Endothelial cell of umbilical vein (primary cell): Measurements from ENCODE around the gene AATF. TPM values are rescaled to one million over a fixed set of nuclear protein-coding genes. Genes with fewer than 3 reads are reported as not detected.

Source experiments
- BruUV-seq: library from RNA; stranded (reverse); fragments of 400-500 nt; replicated peaks from 2 replicates; lab custom pipeline; 2021; lab: Mats Ljungman, UMichigan
- CTCF ChIA-PET: fragments of 300-600, 350-600 bp; sonication (Branson Sonifier 250); formaldehyde crosslinking; loops from one replicate; lab custom pipeline; 2021; ENCODE audit warnings: antibody characterized with exemption, inconsistent platforms; lab: Charles Lee
- POLR2A ChIA-PET: fragments of 300-600, 350-600 bp; sonication (Branson Sonifier 250); formaldehyde crosslinking; loops from one replicate; lab custom pipeline; 2021; ENCODE audit warnings: antibody characterized with exemption, inconsistent platforms; lab: Charles Lee
- DNase-seq: peaks from one replicate; pipeline ENCODE4 v3.0.0-alpha.2; 2011; ENCODE audit warnings: low read depth, low spot score
- FAIRE-seq: peaks from 2 replicates; lab custom pipeline; 2011; peaks lifted over from hg19 to GRCh38; lab: Jason Lieb, UNC
- H2AFZ ChIP-seq: 2 replicates; pipeline ENCODE4 v1.6.0; 2012; ENCODE audit warnings: low read depth, low read length, control low read depth, inconsistent platforms
- H3K27ac ChIP-seq: 2 replicates; pipeline ENCODE4 v1.5.1; 2011; ENCODE audit warnings: low read depth, mild to moderate bottlenecking, control low read depth, low read length, moderate library complexity; ENCODE audit not compliant: insufficient read depth
- H3K27me3 ChIP-seq, 2 experiments: 2 replicates each; pipeline versions ENCODE4 v1.6.0 to v1.6.1; 2011; ENCODE audit warnings: low read length in 2 of 2, mixed read lengths in 1 of 2; ENCODE audit not compliant: control insufficient read depth in 2 of 2, insufficient read depth in 2 of 2
- H3K36me3 ChIP-seq, 2 experiments: 2 replicates in 1 of 2; 3 replicates in 1 of 2; pipeline ENCODE4 v1.5.1; 2011; ENCODE audit warnings: low read length in 2 of 2, mild to moderate bottlenecking in 1 of 2, moderate library complexity in 1 of 2; ENCODE audit not compliant: control insufficient read depth in 2 of 2, insufficient read depth in 2 of 2; ENCODE audit errors: extremely low read depth in 1 of 2
- H3K4me1 ChIP-seq: 3 replicates; pipeline ENCODE4 v1.5.1; 2011; ENCODE audit warnings: mild to moderate bottlenecking, low read length; ENCODE audit not compliant: control insufficient read depth, insufficient read depth; ENCODE audit errors: extremely low read depth
- H3K4me2 ChIP-seq: 2 replicates; pipeline ENCODE4 v1.6.1; 2011; ENCODE audit warnings: low read length, control low read depth, mixed read lengths; ENCODE audit not compliant: insufficient read depth
- H3K4me3 ChIP-seq, 3 experiments: fragments of 200-600 bp in 1 of 3; sonication (generic), shearing (Covaris generic) in 1 of 3; replicated peaks in 1 of 3; 2 replicates each; pipeline ENCODE4 v1.5.1; 2011 to 2016; ENCODE audit warnings: control low read depth in 3 of 3, low read length in 3 of 3, mild to moderate bottlenecking in 2 of 3, inconsistent platforms in 1 of 3, low read depth in 1 of 3, moderate library complexity in 1 of 3; ENCODE audit not compliant: insufficient read depth in 1 of 3
- H3K79me2 ChIP-seq: 2 replicates; pipeline ENCODE4 v1.6.0; 2012; ENCODE audit warnings: low read length, inconsistent platforms; ENCODE audit not compliant: control insufficient read depth, insufficient read depth
- H3K9ac ChIP-seq: replicated peaks from 2 replicates; pipeline ENCODE3; 2011; ENCODE audit warnings: low read length, control low read depth; ENCODE audit not compliant: insufficient read depth; ENCODE audit errors: extremely low read depth
- H3K9me1 ChIP-seq: replicated peaks from 3 replicates; pipeline ENCODE4 v1.6.0; 2011; ENCODE audit warnings: mild to moderate bottlenecking, low read length; ENCODE audit not compliant: control insufficient read depth, insufficient read depth; ENCODE audit errors: extremely low read depth
- H3K9me3 ChIP-seq: replicated peaks from 2 replicates; pipeline ENCODE4 v1.5.1; 2012; ENCODE audit warnings: low read length, inconsistent platforms; ENCODE audit not compliant: control insufficient read depth, insufficient read depth
- H4K20me1 ChIP-seq: replicated peaks from 2 replicates; pipeline ENCODE3; 2011; ENCODE audit warnings: mild to moderate bottlenecking, low read length; ENCODE audit not compliant: control insufficient read depth, insufficient read depth; ENCODE audit errors: extremely low read depth
- EZH2 ChIP-seq: IDR thresholded peaks from 2 replicates; pipeline ENCODE4 v1.6.1; 2012; ENCODE audit warnings: borderline replicate concordance, low read depth, mild to moderate bottlenecking, moderate library complexity, low read length, inconsistent platforms; ENCODE audit not compliant: severe bottlenecking
- GATA2 ChIP-seq: IDR thresholded peaks from 2 replicates; pipeline ENCODE4 v1.7.0; 2011; ENCODE audit warnings: low read depth, mild to moderate bottlenecking, moderate library complexity, mixed read lengths, low read length; ENCODE audit not compliant: insufficient read length, insufficient read depth
- JUN ChIP-seq: IDR thresholded peaks from 2 replicates; pipeline ENCODE4 v1.6.1; 2011; ENCODE audit warnings: borderline replicate concordance, low read depth; ENCODE audit not compliant: insufficient read length, insufficient read depth
- MYC ChIP-seq: IDR thresholded peaks from one replicate; pipeline ENCODE4 v1.6.1; 2011; ENCODE audit warnings: mild to moderate bottlenecking, low read depth, low read length
- POLR2A ChIP-seq: IDR thresholded peaks from 2 replicates; pipeline ENCODE4 v1.6.1; 2012; ENCODE audit warnings: low read depth, mild to moderate bottlenecking, control low read depth, low read length
- POLR2AphosphoS5 ChIP-seq: IDR thresholded peaks from 2 replicates; pipeline ENCODE4 v1.6.1; 2012; ENCODE audit warnings: low read depth, mild to moderate bottlenecking, control low read depth, low read length, moderate library complexity; ENCODE audit not compliant: insufficient read depth
- dilution Hi-C: fragments of 300-500 bp; cut with MboI; formaldehyde crosslinking; loops from one replicate; pipeline ENCODE4 v1.15.0; 2019; ENCODE audit warnings: low sequenced_read_pairs; ENCODE audit not compliant: extremely low pct_ligation_motif_present
- intact Hi-C: fragments of 100-400 bp; cut with micrococcal nuclease; formaldehyde crosslinking; loops from one replicate; pipeline ENCODE4 v1.10.0; 2022
- polyA plus RNA-seq, 4 experiments: library from polyadenylated mRNA; depleted of rRNA in 3 of 4; stranded (reverse) in 3 of 4; unstranded in 1 of 4; fragments of >200 nt; gene quantifications; 2 replicates each; pipeline versions ENCODE4 v1.2.1 to v1.2.3, GENCODE V29; 2011 to 2012; ENCODE audit warnings: missing spikeins in 1 of 4
- total RNA-seq: library from RNA; stranded (reverse); gene quantifications from 2 replicates; pipeline ENCODE4 v1.2.3, GENCODE V29; 2021
- TF ChIP-seq, protein P1 (sequence below), 2 donors: IDR thresholded peaks; 1 replicate in 1 of 2; 2 replicates in 1 of 2; pipeline ENCODE4 v1.5.1; 2011; ENCODE audit warnings: low read length in 2 of 2, mild to moderate bottlenecking in 2 of 2, moderate library complexity in 2 of 2, control low read depth in 1 of 2, inconsistent platforms in 1 of 2, low read depth in 1 of 2; ENCODE audit not compliant: insufficient read depth in 1 of 2; ENCODE audit errors: extremely low read depth in 1 of 2
- TF ChIP-seq, protein P2 (sequence below): IDR thresholded peaks from 2 replicates; pipeline ENCODE4 v1.6.1; 2011; ENCODE audit not compliant: insufficient read depth, insufficient read length

The AATF gene
- total and polyA plus RNA-seq, 2 donors (not counting 3 experiments of a cell fraction or from before 2014, with no cell fraction given) = 15.7 to 47.2 TPM

DNA sequence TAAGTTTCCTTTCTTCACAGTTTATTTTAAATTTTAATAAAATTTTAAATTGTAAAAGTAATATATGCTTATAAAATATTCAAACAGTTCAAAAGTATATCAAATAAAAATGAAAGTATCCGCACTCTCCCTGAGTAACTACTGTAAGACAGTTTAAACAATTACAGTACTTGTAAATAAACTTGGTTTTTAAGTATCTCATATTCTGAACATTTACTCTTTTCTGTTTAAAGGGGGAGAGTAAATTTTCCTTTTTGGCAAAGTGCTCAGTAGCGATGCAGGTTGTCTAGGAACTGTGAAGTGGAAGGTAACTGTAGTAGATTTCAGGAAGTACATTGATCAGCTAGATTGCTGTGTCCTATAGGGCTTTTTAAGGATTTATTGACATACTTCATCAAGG is 28.8 kb downstream of the AATF start:
- Histone ChIP-seq H4K20me1 (peaks cover 3% of the 10 kb centered on the region), H3K4me3 (no peak overlapping the region), H3K27me3 (no peaks in the 10 kb centered on the region), H3K79me2 (peaks cover 5% of the 10 kb centered on the region), H3K4me2 (no peak overlapping the region), H2AFZ (no peak overlapping the region), H3K36me3 (no peaks in the 10 kb centered on the region), H3K4me1 (peaks cover 29% of the 10 kb centered on the region), H3K9ac (no peak overlapping the region), H3K27ac (no peak overlapping the region), H3K9me1 (no peaks in the 10 kb centered on the region), H3K9me3 (no peaks in the 10 kb centered on the region)
- CTCF ChIA-PET = no interaction called here
- dilution Hi-C loops = no loop called here
- intact Hi-C loops = no loop called here
- no TSS peak for BruUV-seq
- no peak for FAIRE-seq
- POLR2A ChIA-PET = no interaction called here
- DNase-seq = no peak
- TF ChIP-seq EZH2 (no peak), POLR2AphosphoS5 (no peak), POLR2A (no peak), GATA2 (no peak), MYC (no peak), JUN (no peak)
- TF ChIP-seq, protein P1, sequence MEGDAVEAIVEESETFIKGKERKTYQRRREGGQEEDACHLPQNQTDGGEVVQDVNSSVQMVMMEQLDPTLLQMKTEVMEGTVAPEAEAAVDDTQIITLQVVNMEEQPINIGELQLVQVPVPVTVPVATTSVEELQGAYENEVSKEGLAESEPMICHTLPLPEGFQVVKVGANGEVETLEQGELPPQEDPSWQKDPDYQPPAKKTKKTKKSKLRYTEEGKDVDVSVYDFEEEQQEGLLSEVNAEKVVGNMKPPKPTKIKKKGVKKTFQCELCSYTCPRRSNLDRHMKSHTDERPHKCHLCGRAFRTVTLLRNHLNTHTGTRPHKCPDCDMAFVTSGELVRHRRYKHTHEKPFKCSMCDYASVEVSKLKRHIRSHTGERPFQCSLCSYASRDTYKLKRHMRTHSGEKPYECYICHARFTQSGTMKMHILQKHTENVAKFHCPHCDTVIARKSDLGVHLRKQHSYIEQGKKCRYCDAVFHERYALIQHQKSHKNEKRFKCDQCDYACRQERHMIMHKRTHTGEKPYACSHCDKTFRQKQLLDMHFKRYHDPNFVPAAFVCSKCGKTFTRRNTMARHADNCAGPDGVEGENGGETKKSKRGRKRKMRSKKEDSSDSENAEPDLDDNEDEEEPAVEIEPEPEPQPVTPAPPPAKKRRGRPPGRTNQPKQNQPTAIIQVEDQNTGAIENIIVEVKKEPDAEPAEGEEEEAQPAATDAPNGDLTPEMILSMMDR (IDR thresholded peaks at IDR 0.05; ENCODE audit: extremely low read depth in 1 of 2, insufficient read depth in 1 of 2, low read depth in 1 of 2, low read length in 2 of 2) = no peak
- TF ChIP-seq, protein P2, sequence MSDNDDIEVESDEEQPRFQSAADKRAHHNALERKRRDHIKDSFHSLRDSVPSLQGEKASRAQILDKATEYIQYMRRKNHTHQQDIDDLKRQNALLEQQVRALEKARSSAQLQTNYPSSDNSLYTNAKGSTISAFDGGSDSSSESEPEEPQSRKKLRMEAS = no peak
